HG03442 (cell line): Measurements from ENCODE around the gene RBM18.
A peak's percentile ranks its signal among the peaks of the same experiment; 100 is the strongest.

Source experiments
- ATAC-seq: cut with Tn5 transposase; IDR thresholded peaks from one replicate; pipeline ENCODE4 v1.9.1; 2021; ENCODE audit warnings: mild to moderate bottlenecking, moderate library complexity; ENCODE audit not compliant: unreplicated experiment

The RBM18 gene

GRCh38 chr9:122225312-122226141, 39.1 kb downstream of the RBM18 start:
- no peak for ATAC-seq

DNA sequence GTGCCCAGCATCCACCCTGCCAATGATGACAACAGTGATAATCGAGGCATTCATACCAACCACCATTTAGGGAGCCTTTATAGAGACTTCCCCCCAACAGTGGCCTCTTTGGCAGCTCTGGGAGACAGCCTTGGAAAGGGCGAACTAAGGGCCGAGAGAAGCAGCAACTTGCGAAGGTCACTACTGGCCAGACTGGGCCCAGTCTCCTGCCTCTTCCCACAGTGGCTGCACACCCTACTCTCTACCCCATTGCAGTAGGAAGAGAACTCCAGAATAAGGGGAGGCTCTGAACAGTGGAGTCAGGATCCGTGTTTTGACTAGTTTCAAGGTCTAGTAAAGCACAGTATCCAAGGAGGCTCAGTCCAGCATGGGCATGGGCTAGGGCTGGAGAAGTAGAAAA, 41.2 kb downstream of the RBM18 start:
- no peak for ATAC-seq

DNA sequence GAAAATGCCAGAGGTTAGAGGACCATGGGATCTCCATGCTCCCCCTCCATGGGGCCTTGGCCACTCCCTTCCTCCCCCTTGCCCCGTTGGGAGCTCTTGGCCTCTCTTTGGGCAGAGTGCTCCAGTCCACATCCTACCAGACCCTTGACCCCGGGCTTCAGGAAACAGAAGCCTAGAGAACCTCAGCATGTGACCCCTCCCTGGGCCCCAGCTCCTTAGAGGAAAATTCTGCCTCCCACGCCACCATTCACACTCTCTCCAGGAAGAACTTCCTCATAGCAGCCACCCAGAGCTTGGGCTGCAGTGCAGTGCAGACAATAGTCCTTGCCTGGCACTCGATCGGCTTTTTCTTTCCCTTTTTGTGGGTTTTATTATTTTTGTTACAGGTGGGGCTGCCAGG, 41.8 kb downstream of the RBM18 start:
- no peak for ATAC-seq

DNA sequence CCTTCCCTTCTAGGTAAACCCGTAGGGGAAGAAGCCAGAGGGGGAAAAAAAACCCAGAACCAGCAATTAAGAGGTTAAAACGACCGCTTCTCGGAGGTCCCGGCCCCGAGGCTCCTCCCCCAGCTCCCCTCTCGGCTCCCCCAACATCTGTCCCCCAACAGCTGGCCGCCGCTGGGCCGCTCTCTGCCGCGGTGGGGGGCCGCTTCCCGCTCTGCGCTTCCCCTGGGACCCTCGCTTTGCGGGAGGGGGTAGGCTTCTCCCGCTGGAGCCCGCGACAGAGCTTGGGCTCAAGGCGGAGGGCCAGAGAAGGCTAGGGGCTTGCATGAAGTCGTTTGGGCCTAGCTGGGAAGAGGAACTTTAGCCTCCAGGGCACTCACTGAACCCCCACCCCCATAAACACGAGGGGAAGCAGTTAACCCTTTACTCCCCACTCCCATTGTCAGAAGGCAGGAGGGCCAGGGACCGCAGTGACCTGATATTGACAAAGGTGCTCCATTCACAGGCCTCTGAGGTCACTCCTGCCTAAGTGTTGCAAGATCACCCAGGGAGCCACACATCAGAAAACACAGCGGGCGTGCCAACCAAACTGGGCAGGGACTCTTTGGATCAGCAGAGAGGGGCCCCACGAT, 43.3 kb downstream of the RBM18 start:
- no peak for ATAC-seq

DNA sequence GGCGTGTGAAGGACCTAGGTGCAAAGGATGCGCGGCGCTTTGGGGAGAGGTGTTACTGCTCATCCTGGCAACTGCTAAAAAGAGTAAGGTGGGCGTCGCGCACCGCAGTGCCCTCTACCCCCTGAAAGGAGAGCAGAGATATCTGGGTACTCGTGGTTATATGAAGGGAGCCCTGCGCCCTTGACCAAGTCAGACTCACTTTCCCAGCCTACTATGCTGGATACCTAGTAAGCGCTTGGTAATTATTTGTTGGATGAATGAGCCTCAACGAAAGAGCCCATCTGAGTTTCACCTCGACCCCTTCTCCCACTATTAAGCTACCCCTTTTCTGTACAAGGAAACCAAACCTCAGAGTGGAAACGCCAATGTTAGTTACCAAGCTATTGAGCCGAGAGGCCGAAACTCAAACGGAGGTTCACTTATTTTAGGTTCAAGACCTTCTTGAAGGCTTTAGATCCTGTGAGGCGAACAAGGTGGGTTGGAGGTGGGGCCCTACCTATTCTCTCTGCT, 43.9 kb downstream of the RBM18 start:
- ATAC-seq = no peak

- ATAC-seq = no peak
Measured at GRCh38 chr9:122219856-122220672, 44.6 kb downstream of the RBM18 start.

- ATAC-seq = no peak
Measured at GRCh38 chr9:122218935-122219855, 45.4 kb downstream of the RBM18 start.

DNA sequence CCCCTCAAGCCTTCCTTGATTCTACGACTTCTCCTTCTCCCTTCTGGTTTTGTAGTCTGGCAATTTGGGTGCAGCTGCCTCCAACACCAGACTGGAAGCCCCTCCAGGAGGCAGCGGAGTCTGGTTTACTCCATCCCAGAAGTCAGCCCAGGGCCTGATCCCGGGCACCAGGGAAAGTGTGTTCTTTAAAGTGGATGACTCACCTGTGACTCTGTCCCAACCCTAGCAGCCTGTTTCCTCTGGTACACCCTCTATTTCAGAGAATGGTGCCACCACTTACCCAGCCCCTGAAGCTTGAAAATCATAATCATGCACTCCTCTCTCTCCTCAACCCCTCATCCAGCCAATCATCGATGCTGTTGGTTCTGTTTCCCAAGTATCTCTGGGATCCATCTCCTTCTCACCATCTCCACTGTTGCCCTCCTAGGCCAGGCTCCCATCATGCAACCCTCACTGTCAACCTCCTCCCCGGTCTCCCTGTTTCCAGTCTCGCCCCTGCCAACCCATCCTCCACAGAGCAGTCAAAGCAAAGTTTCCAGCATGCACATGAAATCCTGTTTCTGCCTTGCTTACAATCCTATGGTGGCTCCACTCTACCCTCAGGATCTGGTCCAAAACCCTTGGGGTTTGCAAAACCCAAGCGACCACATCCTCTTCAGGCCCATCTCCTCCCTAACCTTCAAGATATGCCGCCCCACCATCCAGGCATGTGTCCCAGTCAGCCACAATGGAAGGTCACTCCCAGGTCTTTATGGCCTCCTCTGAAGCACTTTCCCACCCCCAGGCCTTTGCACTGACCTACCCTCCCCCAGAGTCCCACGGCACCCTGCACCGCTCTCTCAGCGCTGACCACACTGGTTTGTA, 46.3 kb downstream of the RBM18 start:
- ATAC-seq = no peak

GRCh38 chr9:122217640-122218039, 47.0 kb downstream of the RBM18 start:
- ATAC-seq = no peak

- no peak for ATAC-seq
Measured at GRCh38 chr9:122216798-122217418, 47.7 kb downstream of the RBM18 start.

GRCh38 chr9:122216138-122216797, 48.4 kb downstream of the RBM18 start:
- no peak for ATAC-seq

DNA sequence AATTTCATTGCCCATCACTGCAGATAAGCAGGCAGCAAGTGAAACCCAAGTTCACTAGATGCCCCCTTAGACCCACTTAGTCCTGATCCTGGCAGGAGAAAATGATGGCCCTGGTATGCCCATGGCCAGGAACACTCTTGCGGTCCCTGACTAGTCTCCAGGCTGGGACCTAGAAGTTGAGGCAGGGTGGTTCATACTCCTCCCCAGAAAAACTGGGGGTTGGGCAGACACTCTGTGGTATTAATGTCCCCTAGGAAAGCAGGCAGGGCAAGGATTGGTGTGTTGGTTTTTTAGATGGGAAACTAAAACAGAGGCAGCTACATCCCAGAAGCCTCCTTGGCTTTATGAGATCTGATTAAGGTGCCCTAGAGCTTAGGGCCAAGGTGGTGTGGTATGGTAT, 49.0 kb downstream of the RBM18 start:
- ATAC-seq = no peak

DNA sequence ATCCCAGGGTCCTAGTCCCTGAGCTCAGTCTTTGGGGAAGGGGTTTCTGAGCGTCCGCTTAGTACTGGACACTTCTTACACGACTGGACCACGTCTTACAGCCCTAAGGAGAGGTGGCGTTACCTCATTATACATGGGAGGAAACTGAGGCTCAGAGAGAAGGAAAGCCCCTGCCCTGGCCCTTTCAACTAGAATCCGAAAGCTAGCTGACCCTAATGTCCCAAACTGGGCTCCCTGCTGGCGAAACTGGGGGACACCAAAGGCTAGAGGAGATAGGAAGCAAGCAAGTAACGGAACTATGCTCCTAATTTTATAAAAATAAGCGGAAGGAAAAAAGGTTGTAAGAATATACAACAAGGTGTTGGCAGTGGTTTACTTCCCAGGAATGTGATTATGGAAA, 50.1 kb downstream of the RBM18 start:
- ATAC-seq = no peak

DNA sequence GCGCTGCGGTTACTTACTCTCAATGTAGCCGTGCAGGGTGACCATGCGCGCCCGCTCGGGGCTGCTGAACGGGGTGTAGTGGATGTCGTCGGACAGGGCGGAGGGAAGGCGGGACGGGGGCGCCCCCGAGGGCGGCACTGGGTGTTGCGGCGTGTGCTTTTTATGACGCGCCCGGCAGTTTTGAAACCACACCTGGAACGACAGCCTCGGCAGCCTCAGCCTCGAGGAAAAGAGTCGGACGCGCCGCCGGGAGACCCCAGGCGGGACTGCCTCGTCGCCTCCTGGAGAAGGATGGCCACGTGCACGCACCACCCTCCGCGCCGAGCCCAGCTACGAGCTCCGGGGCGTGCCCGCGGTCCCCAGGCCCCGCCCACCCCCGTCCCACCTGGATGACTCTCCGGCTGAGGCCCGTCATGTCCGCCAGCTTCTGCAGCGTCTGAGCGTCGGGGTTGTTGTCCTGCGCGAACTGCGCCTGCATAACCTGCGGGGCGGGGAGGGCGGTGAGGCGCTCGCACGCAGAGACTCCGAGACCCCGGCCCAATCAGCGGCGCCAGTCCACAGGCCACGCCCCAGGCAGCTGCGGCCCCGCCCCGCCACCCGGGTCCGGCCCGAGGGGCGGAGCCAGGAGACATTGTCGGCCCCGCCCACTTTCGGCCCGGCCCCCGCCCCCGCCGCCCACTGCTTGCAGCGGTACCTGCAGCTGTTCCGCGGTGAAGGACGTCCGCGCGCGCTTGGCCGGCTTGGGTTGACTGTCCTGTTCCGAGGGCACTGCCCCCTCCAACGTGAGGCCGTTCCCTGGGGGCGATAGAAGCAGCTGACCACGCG, 50.8 kb downstream of the RBM18 start:
- ATAC-seq = peak; percentile 53

DNA sequence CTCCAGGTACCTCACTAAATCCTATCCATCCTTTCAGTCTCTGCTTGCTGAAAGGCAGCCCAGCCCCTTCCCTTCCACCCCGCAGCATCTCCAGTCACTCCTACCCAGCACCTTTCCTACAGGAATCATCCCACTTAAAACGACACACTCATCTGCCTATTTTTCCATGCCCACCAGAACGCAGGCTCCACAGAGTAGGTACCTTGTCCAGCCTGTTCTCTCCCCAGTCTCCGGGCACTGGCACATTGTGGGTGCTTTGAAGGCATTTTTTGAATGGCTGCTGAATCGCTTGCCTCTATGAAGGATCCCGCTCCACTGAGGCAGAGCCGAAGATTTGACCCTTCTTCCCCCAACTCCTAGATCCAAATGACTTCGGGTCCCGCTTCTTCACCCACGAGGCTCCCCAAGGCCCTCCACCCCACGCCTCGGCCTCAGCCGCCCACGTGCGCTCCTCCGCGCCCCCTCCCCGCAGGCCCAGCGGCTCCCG, 51.5 kb downstream of the RBM18 start:
- ATAC-seq = no peak

DNA sequence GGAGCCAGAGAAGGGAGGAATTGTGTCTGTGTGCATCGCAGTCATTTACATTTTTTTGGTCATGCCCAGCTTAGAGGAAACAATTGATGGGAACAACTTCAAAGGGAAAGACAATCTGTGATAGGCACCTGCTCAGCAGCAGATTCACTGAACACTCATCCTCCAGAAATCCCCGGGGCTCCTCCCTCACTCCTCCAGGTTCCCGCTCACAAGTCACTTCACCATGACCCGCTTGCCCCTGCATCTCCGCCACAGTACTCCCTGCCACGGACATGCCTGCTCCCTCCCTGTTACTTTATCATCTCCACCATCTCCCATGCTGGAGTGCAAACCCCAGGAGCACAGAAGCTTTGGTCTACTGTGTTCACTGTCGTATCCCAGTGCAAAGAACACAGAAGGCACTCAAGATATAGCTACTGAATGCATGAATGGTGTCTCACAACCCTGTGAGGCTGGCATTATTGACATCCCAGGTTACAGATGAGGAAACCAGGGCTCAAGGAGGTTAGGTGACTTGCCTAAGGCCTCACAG, 52.1 kb downstream of the RBM18 start:
- no peak for ATAC-seq

DNA sequence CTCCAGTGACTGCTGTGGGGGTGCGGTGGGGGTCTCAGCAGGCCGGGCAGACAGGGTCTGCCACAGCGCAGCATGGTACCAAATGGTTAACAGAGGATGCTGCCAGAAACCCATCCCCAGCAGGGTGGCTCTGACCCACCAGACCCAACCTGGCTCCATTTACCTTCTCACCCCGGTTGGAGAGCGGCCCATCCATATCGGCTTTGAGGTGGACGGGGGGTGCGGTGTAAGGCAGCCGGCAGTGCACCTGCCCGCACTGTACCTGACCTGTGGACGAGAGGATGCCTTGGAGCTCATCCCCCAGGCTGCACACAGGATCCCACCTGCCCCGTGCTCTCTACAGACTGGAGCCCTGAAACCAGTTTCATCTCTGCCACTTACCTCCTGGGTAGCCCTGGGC, 55.2 kb downstream of the RBM18 start:
- ATAC-seq = no peak
